ENCODE measurements around the gene SLC7A10.

The SLC7A10 gene

DNA sequence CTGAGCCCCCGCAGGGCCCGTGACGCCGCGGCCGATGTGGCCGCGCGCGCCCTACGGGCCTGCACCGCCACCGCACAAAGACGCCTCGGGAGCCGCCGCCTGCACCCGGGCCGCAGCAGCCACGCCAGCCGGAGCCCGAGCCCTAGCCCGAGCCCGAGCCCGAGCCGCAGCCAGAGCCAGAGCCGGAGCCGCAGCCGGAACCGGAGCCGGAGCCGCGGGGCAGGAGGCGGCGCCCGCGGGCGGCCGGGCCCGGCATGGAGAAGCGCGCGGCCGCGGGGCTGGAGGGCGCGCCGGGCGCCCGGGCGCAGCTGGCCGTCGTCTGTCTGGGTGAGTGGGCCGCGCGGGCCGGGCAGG lies 31.1 kb downstream of the SLC7A10 start:
- H3K9ac ChIP-seq (ENCODE audit: low read depth, low read length), result no peak overlapping the region
- no peaks in the 10 kb centered on the region for H3K4me1 ChIP-seq (ENCODE audit: insufficient read depth, low read length)
- H3K27ac ChIP-seq (ENCODE audit: low read length), result no peak overlapping the region

DNA sequence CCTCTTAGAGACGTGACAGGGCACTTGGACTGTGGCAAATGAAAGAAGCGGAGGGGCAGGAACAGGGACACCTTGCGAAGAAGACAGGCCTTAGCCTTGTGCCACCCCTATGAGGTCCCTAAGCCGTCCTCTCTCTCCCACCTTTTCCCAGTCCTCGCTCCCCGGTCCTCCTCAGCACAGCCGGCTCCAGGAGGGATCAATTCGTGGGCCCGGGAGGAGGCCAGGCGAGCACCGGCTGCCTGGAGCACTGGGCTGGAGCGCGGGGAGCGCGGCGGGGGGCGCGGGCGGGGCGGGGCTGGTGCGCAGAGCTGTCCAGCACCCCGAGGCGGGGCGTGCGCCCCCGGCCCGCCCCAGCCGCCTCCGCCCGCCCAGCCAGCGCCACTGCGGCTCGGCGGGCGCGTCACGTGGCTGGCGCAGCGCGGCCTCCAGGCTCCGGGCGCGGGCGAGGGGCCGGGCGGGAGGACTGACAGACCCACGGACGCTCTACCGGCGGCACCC lies 31.7 kb downstream of the SLC7A10 start, which contains the start of gene LRP3:
LRP3 (plus strand) TSS at position 466 of the 498 bp plus-strand sequence. CDS start 456 bp downstream, outside the sequence.
- Histone ChIP-seq H3K9ac (ENCODE audit: low read depth, low read length) (no peak within 1 kb of the TSS), H3K4me2 (ENCODE audit: insufficient read depth, low read length) (no peak within 1 kb of the TSS), H3K9me3 (ENCODE audit: insufficient read depth, low read length, severe bottlenecking) (no peaks in the 10 kb centered on the region), H4K20me1 (ENCODE audit: insufficient read depth, low read length) (no peaks in the 10 kb centered on the region), H3K4me3 (ENCODE audit: low read depth in 1 of 2, low read length in 2 of 2) (no peak within 1 kb of the TSS), H3K27ac (ENCODE audit: low read length) (no peak within 1 kb of the TSS), H3K36me3 (ENCODE audit: insufficient read depth, low read length) (no peaks in the 10 kb centered on the region), H2AFZ (ENCODE audit: low read depth, low read length) (no peak within 1 kb of the TSS), H3K4me1 (ENCODE audit: insufficient read depth, low read length) (no peaks in the 10 kb centered on the region), H3K27me3 (ENCODE audit: insufficient read depth, low read length, poor library complexity) (no peaks in the 10 kb centered on the region), H3K79me2 (ENCODE audit: insufficient read depth, low read length) (no peaks in the 10 kb centered on the region)
- TF ChIP-seq, protein P1, sequence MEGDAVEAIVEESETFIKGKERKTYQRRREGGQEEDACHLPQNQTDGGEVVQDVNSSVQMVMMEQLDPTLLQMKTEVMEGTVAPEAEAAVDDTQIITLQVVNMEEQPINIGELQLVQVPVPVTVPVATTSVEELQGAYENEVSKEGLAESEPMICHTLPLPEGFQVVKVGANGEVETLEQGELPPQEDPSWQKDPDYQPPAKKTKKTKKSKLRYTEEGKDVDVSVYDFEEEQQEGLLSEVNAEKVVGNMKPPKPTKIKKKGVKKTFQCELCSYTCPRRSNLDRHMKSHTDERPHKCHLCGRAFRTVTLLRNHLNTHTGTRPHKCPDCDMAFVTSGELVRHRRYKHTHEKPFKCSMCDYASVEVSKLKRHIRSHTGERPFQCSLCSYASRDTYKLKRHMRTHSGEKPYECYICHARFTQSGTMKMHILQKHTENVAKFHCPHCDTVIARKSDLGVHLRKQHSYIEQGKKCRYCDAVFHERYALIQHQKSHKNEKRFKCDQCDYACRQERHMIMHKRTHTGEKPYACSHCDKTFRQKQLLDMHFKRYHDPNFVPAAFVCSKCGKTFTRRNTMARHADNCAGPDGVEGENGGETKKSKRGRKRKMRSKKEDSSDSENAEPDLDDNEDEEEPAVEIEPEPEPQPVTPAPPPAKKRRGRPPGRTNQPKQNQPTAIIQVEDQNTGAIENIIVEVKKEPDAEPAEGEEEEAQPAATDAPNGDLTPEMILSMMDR (IDR thresholded peaks at IDR 0.05; ENCODE audit: borderline replicate concordance, extremely low read depth, low read length, poor library complexity, severe bottlenecking), result no peak
- no peak for TF ChIP-seq EZH2 (IDR thresholded peaks at IDR 0.05; ENCODE audit: borderline replicate concordance, low read depth, low read length, severe bottlenecking)
- ATAC-seq (ENCODE audit: insufficient read depth, low read depth) (no peak), DNase-seq (no peak)

More for the DNA sequence above, 31.1 kb downstream of the SLC7A10 start:
- Histone ChIP-seq H3K27me3 (ENCODE audit: insufficient read depth, low read length, poor library complexity) (no peaks in the 10 kb centered on the region), H3K4me3 (ENCODE audit: low read depth in 1 of 2, low read length in 2 of 2) (no peak overlapping the region), H3K4me2 (ENCODE audit: insufficient read depth, low read length) (no peak overlapping the region), H2AFZ (ENCODE audit: low read depth, low read length) (no peak overlapping the region), H3K9me3 (ENCODE audit: insufficient read depth, low read length, severe bottlenecking) (no peaks in the 10 kb centered on the region), H3K36me3 (ENCODE audit: insufficient read depth, low read length) (no peaks in the 10 kb centered on the region), H3K79me2 (ENCODE audit: insufficient read depth, low read length) (no peaks in the 10 kb centered on the region), H4K20me1 (ENCODE audit: insufficient read depth, low read length) (no peaks in the 10 kb centered on the region)
- TF ChIP-seq EZH2 (IDR thresholded peaks at IDR 0.05; ENCODE audit: borderline replicate concordance, low read depth, low read length, severe bottlenecking), result no peak
- TF ChIP-seq, protein P1 (IDR thresholded peaks at IDR 0.05; ENCODE audit: borderline replicate concordance, extremely low read depth, low read length, poor library complexity, severe bottlenecking), result no peak
- no peak for DNase-seq
- no peak for ATAC-seq (ENCODE audit: insufficient read depth, low read depth)

DNA sequence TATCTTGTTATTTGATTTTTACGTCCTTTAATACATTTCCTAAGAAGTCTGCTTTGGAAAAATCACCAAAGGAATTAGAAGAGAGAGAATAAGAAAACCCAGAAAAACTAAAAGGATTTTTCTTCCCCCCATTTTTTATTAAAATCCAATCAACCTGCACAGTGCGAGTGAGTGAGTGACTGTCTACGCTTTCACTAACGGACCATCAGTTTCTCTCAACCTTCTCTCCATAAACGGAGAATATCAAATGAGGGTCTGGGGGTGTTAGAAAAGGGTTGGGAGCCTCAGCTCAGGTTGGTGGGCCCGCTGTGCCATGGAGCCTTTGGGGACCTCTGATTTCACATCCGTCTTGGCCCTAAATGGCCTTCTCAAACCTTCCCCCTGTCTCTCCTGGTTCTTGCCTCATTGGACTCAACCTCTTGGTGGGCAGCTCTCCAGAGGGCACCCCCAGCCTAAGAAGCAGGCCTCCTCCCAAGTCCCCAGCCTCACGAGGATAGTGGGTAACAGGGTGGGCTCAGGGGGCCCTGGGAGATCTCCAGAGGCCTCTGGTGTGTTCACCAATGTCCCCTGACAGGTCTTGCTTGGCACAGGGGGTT lies 32.3 kb downstream of the SLC7A10 start:
- Histone ChIP-seq H3K4me2 (ENCODE audit: insufficient read depth, low read length) (no peak overlapping the region), H3K4me3 (ENCODE audit: low read depth in 1 of 2, low read length in 2 of 2) (no peak overlapping the region), H3K27ac (ENCODE audit: low read length) (no peak overlapping the region), H4K20me1 (ENCODE audit: insufficient read depth, low read length) (no peaks in the 10 kb centered on the region), H2AFZ (ENCODE audit: low read depth, low read length) (no peak overlapping the region), H3K9me3 (ENCODE audit: insufficient read depth, low read length, severe bottlenecking) (no peaks in the 10 kb centered on the region), H3K4me1 (ENCODE audit: insufficient read depth, low read length) (no peaks in the 10 kb centered on the region), H3K27me3 (ENCODE audit: insufficient read depth, low read length, poor library complexity) (no peaks in the 10 kb centered on the region), H3K79me2 (ENCODE audit: insufficient read depth, low read length) (no peaks in the 10 kb centered on the region), H3K9ac (ENCODE audit: low read depth, low read length) (no peak overlapping the region), H3K36me3 (ENCODE audit: insufficient read depth, low read length) (no peaks in the 10 kb centered on the region)
- DNase-seq (no peak), ATAC-seq (ENCODE audit: insufficient read depth, low read depth) (no peak)
- TF ChIP-seq EZH2 (IDR thresholded peaks at IDR 0.05; ENCODE audit: borderline replicate concordance, low read depth, low read length, severe bottlenecking), result no peak
- TF ChIP-seq, protein P1 (IDR thresholded peaks at IDR 0.05; ENCODE audit: borderline replicate concordance, extremely low read depth, low read length, poor library complexity, severe bottlenecking), result no peak
